HG03196 (cell line): ENCODE results near the gene TPCN1.

Experiments used
- ATAC-seq: cut with Tn5 transposase; IDR thresholded peaks from one replicate; pipeline ENCODE4 v1.9.1; 2021; ENCODE audit not compliant: unreplicated experiment

TPCN1 gene

DNA sequence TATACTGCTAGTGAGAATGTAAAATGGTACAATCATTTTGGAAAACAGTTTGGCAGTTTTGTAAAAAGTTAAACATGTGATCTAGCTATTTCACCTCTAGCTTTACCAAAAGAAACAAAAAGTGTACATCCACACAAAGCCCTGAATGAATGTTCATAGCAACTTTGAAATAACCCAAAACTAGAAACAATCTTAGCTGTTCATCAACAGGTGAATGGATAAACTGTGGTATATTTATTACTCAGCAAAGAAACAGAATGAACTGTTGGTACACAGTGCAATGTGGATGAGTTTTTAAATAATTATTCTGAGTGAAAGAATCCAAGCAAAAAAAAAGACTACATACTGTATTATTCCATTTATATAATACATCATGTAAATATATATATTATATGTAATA lies 36.3 kb downstream of the TPCN1 start:
- no peak for ATAC-seq

DNA sequence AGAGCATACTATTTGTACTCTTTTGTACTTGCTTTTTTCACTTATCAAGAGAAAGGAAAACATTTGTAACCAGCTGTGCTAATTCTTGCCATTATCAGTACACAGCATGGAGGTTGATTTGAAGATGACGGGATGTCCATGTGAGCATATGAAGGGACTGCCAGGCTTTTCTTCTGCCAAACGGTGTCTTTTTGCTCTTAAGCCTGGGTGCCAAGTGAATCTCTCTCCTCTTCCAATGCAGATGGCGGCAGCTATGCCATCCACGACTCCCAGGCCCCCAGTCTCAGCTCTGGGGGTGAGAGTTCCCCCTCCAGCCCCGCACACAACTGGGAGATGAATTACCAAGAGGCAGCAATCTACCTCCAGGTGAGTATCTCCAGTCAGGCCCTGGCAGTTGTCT lies 38.9 kb downstream of the TPCN1 start:
- no peak for ATAC-seq

DNA sequence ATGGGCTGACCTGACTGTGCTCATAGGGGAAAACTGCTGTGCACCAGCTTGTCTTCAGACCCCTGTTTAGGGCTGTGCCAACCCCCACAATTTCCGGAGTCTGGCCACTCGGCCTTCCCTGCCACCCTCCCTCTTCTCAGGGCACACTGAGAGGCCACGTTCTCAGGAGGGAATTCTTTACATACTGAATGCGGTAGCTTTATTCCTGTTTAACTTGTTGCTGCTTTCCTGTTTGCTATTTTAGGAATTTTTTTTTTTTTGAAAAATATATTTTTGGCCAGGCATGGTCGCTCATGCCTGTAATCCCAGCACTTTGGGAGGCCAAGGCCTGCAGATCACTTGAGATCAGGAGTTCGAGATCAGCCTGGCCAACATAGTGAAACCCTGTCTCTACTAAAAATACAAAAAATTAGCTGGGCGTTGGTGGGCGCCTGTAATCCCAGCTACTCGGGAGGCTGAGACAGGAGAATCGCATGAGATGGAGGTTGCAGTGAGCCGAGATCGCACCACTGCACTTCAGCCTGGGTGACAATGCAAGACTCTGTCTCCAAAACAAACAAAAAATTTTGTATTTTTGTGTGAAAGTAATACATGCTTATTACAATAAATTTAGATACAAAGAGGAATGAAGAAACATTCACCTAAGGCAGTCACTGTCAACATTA lies 39.5 kb downstream of the TPCN1 start:
- ATAC-seq: no peak

DNA sequence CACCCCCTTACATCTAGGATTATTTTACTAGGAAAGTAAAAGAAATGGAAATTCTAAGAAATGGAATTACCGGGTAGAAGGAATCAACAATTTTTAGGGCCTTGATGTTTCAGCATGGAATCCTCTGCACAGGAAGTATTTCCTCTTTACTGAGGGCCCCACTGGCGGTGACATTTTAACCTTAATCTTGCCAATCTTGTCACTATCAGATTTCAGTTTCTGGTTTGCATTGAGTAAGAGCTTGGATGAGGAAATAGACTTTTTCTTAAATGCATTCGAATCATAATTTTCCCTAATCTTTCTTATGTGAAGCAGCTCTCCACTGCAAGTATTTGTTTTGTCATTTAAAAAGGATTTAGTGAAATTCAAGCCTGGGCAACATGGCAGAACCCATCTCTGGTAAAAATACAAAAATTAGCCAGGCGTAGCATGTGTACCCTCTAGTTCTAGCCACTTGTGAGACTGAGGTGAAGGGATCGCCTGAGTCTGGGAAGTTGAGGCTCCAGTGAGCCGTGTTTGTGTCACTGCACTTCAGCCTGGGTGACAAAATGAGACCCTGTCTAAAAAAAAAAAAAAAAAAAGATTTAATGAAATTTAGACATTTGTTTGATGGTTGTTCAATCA lies 40.7 kb downstream of the TPCN1 start:
- no peak for ATAC-seq

DNA sequence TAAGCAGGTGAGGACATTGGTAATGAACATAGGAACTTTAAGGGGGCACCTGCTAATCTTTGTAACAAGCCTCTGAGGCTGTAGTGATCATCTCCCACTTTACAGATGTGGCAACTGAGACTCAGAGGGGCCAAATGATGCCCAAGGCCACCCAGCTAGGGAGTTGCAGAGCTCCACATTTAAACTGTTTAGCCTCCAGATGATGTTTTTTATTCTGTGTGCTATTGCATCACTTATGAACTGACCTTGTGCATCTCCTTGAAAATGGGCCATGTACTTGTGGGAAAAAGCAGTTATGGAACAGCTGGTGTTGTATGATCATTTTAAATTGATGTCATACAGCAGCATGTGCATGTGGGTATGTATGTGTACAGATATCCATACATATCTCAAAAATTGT lies 41.4 kb downstream of the TPCN1 start:
- no peak for ATAC-seq

DNA sequence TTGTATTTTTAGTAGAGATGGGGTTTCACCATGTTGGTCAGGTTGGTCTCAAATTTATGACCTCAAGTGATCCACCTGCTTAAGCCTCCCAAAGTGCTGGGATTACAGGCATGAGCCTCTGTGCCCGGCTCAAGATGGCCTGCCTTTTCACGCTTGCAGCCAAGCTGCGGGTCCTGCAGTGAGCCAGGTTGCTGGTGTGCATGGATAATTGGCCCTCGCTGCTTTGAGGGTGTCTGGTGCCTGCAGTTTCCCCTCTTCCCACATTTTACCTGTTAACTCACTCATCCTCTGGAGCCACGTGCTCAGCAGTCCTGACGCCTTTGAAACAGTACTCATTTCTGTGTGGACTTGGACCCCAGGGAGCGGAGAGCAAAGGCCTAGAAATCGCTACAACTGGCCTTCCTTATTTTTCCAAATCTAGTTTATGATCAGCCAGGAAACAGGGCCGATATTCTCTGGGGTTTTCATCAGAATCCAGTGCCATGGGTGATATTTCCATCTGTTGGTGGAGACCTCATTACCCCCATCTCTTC lies 42.2 kb downstream of the TPCN1 start:
- no peak for ATAC-seq

DNA sequence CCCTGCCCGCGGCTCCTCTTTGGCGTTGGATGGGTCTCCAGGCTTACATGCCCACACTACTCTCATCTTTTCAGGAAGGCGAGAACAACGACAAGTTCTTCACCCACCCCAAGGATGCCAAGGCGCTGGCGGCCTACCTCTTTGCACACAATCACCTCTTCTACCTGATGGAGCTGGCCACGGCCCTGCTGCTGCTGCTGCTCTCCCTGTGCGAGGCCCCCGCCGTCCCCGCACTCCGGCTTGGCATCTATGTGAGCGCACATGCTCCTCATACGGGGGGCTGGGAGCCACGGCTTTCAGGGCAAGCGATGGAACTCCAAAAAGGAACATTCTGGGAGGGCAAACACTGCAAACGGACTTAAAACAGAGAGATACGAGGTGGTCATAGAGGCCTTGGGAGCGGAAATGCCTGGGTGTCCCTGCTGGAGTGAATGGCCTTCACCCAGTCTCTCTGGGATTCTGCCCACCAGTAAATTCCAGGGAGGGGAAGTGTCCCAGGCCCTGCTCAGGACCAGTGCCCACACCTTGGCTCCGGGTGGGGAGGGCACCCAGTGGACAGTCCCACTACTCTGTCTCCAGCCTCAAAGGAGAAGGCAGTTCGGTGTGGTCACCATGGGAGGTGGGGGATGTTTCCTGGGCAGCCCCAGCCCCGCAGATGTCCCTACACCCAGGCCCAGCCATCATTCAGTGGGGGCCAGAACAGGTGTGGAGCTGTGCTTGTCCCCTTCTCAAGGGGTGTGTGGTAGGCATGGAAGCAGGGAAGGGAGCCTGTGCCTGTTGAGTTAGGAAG lies 45.0 kb downstream of the TPCN1 start:
- no peak for ATAC-seq

DNA sequence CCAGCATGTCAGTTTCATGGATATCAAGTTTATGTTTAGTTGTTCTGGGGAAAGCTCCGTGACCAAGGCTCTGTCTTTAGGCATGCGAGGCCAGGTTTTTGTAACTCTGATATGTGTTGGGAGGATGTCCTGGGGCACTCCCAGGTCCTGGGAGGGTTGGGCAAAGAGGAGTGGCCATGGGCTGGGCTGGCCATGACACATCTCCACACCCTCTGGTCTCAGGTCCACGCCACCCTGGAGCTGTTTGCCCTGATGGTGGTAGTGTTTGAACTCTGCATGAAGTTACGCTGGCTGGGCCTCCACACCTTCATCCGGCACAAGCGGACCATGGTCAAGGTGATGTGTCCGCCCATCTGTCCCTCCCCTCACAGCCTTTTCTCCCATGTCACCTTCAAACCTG lies 46.4 kb downstream of the TPCN1 start:
- ATAC-seq: no peak

DNA sequence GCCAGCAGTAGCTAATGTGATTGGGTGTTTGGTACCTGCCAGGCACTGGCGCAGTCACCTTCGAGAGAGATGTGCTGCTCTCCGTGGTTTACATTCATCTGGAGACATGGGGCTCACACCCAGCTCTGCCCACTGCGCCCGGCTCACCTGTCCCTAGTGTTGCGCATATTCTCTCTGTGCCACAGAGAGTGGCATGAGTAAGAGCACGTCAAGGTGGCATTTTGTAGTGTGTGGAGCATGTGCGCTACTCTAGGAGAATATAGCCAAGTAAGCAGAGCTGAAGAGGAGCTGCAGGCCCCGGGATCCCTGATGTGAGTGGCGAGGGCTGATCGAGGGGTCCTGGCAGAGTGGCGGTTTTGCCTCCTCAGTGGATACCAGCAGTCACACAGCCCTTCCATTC lies 46.9 kb downstream of the TPCN1 start:
- no peak for ATAC-seq

DNA sequence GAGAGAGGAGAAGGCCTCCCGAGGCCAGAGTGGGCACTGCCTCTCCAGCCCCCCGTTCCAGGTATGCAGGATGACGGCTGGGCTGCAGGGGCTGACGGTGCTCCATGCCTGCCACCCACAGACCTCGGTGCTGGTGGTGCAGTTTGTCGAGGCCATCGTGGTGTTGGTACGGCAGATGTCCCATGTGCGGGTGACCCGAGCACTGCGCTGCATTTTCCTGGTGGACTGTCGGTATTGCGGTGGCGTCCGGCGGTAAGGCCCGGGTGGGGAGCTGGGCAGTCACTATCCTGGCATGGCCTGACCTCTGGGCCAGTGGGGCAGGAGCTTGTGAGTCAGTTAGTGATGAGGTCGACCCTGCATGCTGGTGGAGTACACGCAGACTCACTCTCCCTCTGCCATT lies 47.4 kb downstream of the TPCN1 start:
- no peak for ATAC-seq

DNA sequence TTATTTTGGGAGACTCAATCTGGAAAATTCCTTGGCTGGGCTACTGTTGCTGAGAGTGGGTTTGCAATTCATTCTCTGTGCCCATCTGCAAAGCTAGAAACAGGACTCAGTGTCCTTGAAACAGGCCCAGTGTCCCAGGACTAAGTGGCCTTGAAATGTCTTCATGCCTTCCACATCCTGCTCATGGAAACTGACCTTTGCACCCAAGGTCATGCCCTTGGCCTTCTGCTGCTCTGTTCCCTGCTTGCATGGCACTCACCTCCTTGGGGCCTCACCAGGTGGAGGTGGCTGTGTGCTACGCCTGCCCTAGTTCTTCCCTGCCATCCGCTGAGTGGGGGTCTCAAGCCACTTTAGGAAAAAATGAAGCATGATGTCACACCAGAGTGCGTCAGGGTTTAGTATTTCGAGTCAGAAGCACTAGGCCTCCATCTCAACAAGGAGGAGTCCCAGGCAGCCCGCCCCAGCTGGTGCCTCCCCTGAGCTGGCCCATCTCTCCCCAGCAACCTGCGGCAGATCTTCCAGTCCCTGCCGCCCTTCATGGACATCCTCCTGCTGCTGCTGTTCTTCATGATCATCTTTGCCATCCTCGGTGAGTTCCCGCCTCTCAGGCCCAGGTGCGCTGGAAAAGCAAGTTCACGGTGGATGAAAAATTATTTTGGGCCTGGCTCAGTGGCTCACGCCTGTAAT lies 48.1 kb downstream of the TPCN1 start:
- no peak for ATAC-seq

DNA sequence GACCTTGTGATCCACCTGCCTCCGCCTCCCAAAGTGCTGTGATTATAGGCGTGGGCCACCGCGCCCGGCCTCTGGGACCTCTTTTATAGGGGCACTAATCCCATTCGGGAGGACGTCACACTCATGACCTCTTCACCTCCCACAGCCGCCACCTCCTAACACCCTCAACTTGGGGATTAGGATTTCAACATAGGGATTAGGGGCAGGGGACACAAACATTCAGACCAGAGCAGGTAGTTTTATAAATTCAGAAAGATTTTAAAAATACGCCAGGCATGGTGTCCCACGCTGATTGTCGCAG lies 49.4 kb downstream of the TPCN1 start:
- ATAC-seq: no peak

DNA sequence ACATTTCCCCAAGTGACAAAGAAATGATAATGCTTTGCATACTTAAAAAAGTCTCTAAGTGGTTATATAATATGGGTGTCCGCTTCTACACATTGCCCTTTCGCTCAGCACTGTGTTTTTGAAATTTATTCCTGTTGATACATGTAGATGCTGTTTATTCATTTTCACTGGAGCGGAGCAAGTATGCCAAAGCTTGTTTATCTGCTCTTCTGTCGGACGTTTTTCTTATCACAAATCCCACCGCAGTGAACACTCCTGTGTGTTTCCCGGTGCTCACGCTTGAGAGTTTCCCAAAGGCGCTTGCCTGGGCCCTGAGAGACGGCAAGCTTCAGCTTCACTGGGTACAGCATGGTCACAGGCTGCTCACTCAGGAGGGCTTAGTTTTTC lies 50.2 kb downstream of the TPCN1 start:
- ATAC-seq: no peak

DNA sequence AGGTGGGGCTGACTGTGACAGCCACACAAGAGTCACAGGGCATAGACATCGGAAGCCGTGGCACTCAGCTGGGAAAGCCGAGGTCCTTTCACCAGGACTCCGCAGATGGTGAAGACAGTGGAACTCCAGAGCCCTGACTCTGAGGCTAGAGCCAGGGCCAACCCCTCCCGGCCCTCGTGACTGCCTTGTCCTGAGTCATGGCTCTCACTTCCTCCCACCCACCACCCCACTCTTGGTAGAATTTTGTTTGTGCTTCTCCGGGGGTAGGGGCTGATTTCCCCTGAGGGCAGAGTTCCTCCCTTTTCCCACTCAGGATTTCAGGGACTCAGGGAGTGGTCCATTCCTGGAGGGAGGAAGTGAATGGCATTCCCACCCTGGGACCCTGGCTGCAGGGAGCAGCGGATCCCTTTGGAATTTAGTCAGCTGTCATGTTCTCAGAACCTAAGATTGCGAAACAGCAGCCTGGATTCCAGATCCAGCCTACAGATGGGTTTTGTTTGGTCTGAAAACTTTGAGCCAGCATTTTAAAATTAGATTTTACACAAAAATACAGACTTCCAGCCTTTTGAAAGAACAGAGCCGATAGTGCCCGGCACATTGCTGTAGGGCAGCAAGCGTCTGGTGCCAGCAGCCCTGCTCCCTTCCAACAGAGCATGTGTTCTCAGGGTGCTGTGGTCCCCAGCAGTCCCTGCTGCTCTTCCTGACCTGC lies 50.7 kb downstream of the TPCN1 start:
- no peak for ATAC-seq

DNA sequence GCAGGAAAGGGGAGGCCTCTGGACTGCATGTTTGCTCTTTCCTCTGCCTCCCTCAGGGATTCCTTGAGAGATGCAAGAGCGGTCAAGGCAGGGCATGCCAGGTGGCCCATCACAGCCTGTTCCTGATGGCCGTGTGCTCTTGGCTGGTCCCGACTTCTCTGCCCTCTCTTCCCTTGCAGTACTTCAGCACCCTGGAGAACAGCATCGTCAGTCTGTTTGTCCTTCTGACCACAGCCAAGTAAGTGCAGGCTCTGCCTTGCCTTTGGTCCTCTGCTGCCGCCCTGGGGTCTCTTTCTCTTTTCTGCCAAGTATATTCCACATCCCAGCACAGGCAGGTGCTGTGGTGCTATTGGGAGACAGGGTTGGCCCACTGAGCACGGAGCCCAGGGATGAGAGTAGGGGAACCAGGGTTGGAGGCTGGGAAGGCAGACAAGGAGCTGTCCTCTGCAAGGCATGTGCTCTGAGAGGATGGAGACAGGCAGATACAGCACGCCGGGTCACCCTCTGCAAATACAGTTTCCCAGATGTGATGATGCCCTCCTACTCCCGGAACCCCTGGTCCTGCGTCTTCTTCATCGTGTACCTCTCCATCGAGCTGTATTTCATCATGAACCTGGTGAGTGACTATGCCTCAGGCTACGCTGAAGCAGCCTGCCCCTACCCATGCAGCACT lies 51.9 kb downstream of the TPCN1 start:
- ATAC-seq: no peak

DNA sequence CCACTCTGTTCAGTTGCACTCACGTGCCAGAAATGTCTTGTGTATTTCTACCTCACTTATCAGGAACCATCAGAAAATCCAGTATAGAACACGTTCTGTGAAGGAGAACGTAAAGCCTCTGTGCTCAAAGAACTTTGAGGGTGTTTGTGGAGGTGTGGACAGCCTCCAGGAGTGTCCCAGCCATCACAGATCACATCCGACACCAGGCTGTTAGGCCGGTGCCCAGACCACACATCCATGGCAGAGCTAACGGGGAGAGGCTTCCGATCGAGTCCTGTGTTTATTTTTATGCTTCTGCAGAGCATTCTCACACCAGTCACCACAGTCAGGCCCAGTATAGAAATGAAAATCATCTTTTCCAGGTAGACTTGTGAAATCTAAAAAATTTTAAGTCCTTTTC lies 53.6 kb downstream of the TPCN1 start:
- ATAC-seq: no peak

DNA sequence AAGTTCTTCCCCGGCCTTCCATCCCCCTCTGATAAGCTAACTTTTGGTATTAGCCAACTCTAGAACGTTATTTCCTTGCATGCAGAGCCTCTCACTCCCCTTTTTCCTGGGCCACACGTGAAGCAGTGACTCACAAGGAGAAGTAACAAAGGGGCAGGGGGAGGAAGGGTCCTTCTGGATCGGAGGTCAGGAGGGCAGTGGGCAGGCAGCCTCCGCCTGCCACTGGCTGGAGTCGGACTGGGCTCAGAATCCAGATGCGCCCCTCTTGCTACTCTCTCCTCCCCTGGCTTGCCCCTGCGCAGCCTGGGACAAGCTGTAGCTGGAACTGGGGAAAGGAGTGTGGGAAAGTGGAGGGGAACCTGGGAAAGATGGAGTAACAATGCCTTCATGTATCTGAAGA lies 55.0 kb downstream of the TPCN1 start:
- no peak for ATAC-seq

DNA sequence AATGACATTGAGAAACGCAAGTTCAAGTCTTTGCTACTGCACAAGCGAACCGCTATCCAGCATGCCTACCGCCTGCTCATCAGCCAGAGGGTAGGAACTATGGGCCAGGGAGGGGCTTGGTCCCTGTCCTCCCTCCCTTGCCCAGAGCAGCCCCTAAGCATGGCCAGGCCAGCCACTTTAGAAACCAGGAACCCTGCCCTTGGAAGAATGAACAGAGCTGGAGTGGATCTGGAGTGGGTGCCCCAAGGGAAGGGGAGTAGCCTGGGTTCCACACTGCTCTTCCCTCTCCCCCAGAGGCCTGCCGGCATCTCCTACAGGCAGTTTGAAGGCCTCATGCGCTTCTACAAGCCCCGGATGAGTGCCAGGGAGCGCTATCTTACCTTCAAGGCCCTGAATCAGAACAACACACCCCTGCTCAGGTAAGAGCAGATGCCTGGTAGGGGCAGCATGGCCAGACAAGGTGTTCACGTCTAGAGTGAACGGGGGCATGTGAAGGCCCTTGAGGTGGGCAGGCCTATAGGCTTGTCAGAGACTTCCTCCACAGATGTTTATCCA lies 55.8 kb downstream of the TPCN1 start:
- no peak for ATAC-seq

DNA sequence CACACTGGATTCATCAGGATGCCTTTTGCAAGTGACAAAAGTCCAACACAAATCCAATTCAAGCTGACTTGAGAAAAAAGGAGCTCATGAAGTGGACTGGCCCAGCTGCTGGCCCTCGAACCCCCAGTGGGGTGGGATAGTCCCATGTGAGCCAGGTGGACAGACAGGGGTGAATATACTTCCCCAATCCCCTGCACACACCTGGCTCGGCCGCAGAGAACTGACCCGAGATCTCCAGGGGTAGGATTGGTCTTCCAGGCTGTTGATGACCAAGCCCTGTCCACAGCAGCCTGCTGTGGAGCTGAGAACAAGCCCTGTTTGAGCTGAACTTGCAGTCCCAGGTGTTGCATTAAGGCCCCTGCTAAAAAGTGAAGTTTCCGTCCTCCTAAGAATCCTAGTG lies 56.2 kb downstream of the TPCN1 start:
- ATAC-seq: no peak

DNA sequence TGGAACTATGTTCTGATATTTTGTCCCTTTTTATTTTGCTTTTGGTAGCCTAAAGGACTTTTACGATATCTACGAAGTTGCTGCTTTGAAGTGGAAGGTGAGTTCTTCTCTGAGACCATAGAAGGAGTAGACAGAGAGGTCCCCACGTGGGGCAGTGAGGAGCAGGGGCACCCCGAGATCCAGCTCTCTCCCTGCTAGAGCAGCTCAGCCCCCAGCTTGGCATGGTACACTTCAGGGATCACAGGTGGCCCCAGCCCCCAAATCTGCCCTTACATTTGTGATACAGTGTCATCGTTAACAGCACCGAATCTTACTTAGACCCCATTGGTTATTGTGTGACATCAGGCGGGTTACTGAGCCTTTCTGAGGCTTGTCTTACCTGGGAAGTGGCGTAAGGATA lies 56.9 kb downstream of the TPCN1 start:
- ATAC-seq: no peak
